DOHH2 (cell line): ENCODE data around the gene TAL2.

Source experiments
- H3F3A ChIP-seq: fragments of 200-600 bp; sonication (generic), shearing (Covaris generic); 2 replicates; pipeline ENCODE4 v1.6.0; 2016; ENCODE audit warnings: antibody characterized with exemption, mild to moderate bottlenecking; ENCODE audit not compliant: control insufficient read depth, insufficient read depth
- H3K27ac ChIP-seq: fragments of 200-600 bp; sonication (generic); 2 replicates; pipeline ENCODE4 v1.5.1; 2014; ENCODE audit warnings: low read depth, mild to moderate bottlenecking, low read length, moderate library complexity
- H3K27me3 ChIP-seq: fragments of 200-600 bp; sonication (generic); 2 replicates; pipeline ENCODE4 v1.6.1; 2014; ENCODE audit warnings: mild to moderate bottlenecking, low read length, mixed read lengths; ENCODE audit not compliant: control insufficient read depth
- H3K36me3 ChIP-seq: fragments of 200-600 bp; sonication (generic); 2 replicates; pipeline ENCODE4 v1.6.1; 2014; ENCODE audit warnings: mild to moderate bottlenecking, low read length, moderate library complexity, mixed read lengths; ENCODE audit not compliant: control insufficient read depth
- H3K4me1 ChIP-seq: fragments of 200-600 bp; sonication (generic); 2 replicates; pipeline ENCODE4 v1.6.1; 2014; ENCODE audit warnings: mild to moderate bottlenecking, low read length, mixed read lengths; ENCODE audit not compliant: control insufficient read depth
- H3K4me2 ChIP-seq: fragments of 200-600 bp; sonication (generic); 2 replicates; pipeline ENCODE4 v1.6.0; 2014; ENCODE audit warnings: mild to moderate bottlenecking, low read length, moderate library complexity
- H3K4me3 ChIP-seq: fragments of 200-600 bp; sonication (generic); 2 replicates; pipeline ENCODE4 v1.5.1; 2014; ENCODE audit warnings: mild to moderate bottlenecking, low read length, mixed read lengths
- H3K79me2 ChIP-seq: fragments of 200-600 bp; sonication (generic); 2 replicates; pipeline ENCODE4 v1.6.1; 2014; ENCODE audit warnings: mild to moderate bottlenecking, low read length, mixed read lengths; ENCODE audit not compliant: control insufficient read depth
- H3K9me2 ChIP-seq: fragments of 200-600 bp; sonication (generic); replicated peaks from 2 replicates; pipeline ENCODE4 v1.6.1; 2014; ENCODE audit warnings: mild to moderate bottlenecking, low read length, mixed read lengths; ENCODE audit not compliant: control insufficient read depth
- H3K9me3 ChIP-seq: fragments of 200-600 bp; sonication (generic); 2 replicates; pipeline ENCODE4 v1.6.1; 2014; ENCODE audit warnings: antibody characterized with exemption, low read length, mixed read lengths; ENCODE audit not compliant: control insufficient read depth, insufficient read depth
- H4K20me1 ChIP-seq: fragments of 200-600 bp; sonication (generic); 2 replicates; pipeline ENCODE4 v1.6.0; 2014; ENCODE audit warnings: low read depth, mild to moderate bottlenecking, antibody characterized with exemption, low read length, moderate library complexity; ENCODE audit not compliant: control insufficient read depth, insufficient read depth
- EZH2phosphoT487 ChIP-seq: fragments of 200-600 bp; sonication (generic); IDR thresholded peaks from 2 replicates; pipeline ENCODE4 v1.6.1; 2017; ENCODE audit warnings: borderline replicate concordance, mild to moderate bottlenecking, antibody characterized with exemption, low read length, moderate library complexity, mixed read lengths
- TF ChIP-seq, protein P1 (sequence below): fragments of 200-600 bp; sonication (generic); IDR thresholded peaks from one replicate; pipeline ENCODE4 v1.5.1; 2014; ENCODE audit warnings: antibody characterized with exemption, mild to moderate bottlenecking, low read depth, low read length; ENCODE audit not compliant: poor library complexity, severe bottlenecking

TAL2 gene

DNA sequence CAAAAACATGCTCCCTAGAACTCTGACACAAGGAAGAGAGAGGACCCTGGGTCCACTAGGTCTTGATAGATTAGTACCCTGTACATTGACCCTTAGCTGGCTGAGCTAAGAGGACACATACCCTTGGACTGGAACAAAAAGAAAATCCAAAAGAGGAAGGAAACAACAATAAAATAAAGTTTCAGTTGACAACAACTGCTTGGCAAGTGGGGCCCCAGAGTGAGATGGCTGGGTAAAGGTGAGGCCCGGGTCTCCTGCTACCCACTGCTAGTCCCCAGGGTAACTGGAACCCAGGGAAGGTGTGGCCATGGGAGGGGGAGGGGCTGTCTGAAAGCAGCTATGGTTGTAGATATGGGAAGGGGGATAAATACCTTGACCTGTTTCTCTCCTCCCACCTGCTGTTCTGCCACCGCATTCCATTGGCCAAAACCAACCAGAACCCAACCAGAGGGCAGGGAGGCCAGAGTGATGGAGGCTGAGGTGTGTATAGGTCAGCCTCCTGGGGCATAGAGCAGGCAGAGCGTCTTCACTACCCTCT is 11.7 kb downstream of the TAL2 start:
- no peaks in the 10 kb centered on the region for H3K27me3 ChIP-seq
- H3K4me2 ChIP-seq = peak overlapping the region; percentile 68
- TF ChIP-seq, protein P1, sequence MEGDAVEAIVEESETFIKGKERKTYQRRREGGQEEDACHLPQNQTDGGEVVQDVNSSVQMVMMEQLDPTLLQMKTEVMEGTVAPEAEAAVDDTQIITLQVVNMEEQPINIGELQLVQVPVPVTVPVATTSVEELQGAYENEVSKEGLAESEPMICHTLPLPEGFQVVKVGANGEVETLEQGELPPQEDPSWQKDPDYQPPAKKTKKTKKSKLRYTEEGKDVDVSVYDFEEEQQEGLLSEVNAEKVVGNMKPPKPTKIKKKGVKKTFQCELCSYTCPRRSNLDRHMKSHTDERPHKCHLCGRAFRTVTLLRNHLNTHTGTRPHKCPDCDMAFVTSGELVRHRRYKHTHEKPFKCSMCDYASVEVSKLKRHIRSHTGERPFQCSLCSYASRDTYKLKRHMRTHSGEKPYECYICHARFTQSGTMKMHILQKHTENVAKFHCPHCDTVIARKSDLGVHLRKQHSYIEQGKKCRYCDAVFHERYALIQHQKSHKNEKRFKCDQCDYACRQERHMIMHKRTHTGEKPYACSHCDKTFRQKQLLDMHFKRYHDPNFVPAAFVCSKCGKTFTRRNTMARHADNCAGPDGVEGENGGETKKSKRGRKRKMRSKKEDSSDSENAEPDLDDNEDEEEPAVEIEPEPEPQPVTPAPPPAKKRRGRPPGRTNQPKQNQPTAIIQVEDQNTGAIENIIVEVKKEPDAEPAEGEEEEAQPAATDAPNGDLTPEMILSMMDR = no peak
- TF ChIP-seq EZH2phosphoT487 = no peak
- H3K4me3 ChIP-seq = peak overlapping the region; percentile 50
- no peaks in the 10 kb centered on the region for H3K79me2 ChIP-seq
- no peaks in the 10 kb centered on the region for H3K36me3 ChIP-seq
- H3K9me2 ChIP-seq = no peaks in the 10 kb centered on the region
- no peaks in the 10 kb centered on the region for H3K9me3 ChIP-seq
- H3K4me1 ChIP-seq = peaks cover 39% of the 10 kb centered on the region
- peak overlapping the region; percentile 77 for H3K27ac ChIP-seq
- peaks cover 7% of the 10 kb centered on the region for H3F3A ChIP-seq
- no peaks in the 10 kb centered on the region for H4K20me1 ChIP-seq

DNA sequence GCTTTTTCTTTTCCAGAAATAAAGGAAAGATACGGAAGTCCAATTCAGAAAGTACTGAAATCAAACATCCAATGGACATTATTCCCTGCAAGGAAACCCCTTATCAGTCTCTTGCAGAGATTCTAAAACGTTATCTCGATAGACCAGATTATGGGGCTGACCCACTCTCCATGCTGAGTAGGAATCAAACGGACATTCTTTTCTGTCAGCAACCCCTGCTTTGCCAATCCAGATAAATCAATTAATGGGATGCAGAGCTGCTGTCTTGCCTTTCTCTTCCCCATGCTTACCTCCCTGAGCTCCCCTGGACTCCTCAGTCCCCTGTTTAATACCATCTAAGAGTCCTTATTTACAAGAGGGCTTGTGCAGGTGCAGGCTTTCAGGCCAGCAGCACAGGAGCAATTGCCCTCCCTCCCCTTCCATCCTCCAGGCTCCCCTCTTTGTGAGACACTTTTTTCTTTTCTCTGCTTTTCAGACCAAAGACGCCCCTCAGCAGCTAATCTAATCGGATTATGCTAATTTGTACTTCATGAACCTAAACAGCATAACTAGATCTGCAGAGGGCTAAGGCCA is 14.2 kb downstream of the TAL2 start:
- no peaks in the 10 kb centered on the region for H3K27me3 ChIP-seq
- no peaks in the 10 kb centered on the region for H4K20me1 ChIP-seq
- H3F3A ChIP-seq = peaks cover 7% of the 10 kb centered on the region
- H3K4me3 ChIP-seq = no peak overlapping the region
- H3K9me2 ChIP-seq = no peaks in the 10 kb centered on the region
- H3K79me2 ChIP-seq = no peaks in the 10 kb centered on the region
- no peaks in the 10 kb centered on the region for H3K36me3 ChIP-seq
- H3K9me3 ChIP-seq = no peaks in the 10 kb centered on the region
- H3K4me2 ChIP-seq = no peak overlapping the region
- peaks cover 44% of the 10 kb centered on the region for H3K4me1 ChIP-seq
- no peak overlapping the region for H3K27ac ChIP-seq
- TF ChIP-seq, protein P1 = no peak
- TF ChIP-seq EZH2phosphoT487 = no peak

DNA sequence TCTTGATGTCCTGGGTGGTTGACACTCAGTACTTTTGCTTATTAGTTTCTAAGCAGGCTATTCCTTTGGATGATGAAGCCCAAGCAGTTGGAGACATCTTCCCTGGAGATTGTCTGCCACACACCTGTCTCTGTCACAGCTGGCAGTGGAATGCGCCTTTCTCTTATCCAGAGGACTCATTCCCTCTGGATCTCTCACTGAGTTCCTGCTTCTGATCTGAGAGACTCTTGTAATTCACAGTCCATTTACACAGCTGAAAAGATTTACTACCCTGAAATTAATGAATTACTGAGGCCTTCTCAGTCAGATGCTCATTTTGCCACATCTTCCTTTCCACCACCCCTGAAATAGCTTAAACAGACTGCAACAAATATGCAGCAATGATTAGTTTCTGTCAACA is 15.9 kb downstream of the TAL2 start:
- H3F3A ChIP-seq = peaks cover 3% of the 10 kb centered on the region; the same call in 1 of the 2 replicates
- no peaks in the 10 kb centered on the region for H4K20me1 ChIP-seq
- TF ChIP-seq EZH2phosphoT487 = no peak
- TF ChIP-seq, protein P1 = no peak
- no peak overlapping the region for H3K4me2 ChIP-seq
- H3K27ac ChIP-seq = no peak overlapping the region
- no peak overlapping the region for H3K4me3 ChIP-seq
- H3K27me3 ChIP-seq = no peaks in the 10 kb centered on the region
- no peaks in the 10 kb centered on the region for H3K36me3 ChIP-seq
- no peaks in the 10 kb centered on the region for H3K79me2 ChIP-seq
- no peaks in the 10 kb centered on the region for H3K9me3 ChIP-seq
- H3K9me2 ChIP-seq = no peaks in the 10 kb centered on the region
- H3K4me1 ChIP-seq = peaks cover 27% of the 10 kb centered on the region
